H1 (cell line): Measurements from ENCODE around the gene IVL.

Experiments
- BCL11A ChIP-seq, 2 experiments: IDR thresholded peaks; one replicate each; pipeline ENCODE4 v1.6.1; 2011; ENCODE audit warnings: low read depth in 2 of 2, low read length in 2 of 2, mild to moderate bottlenecking in 2 of 2
- CHD1 ChIP-seq: IDR thresholded peaks from 2 replicates; pipeline ENCODE4 v1.6.1; 2012; ENCODE audit warnings: low read depth, low read length, improper control_type of control experiment
- CREB1 ChIP-seq: IDR thresholded peaks from 2 replicates; pipeline ENCODE4 v1.6.1; 2012; ENCODE audit warnings: inconsistent platforms
- CTCF ChIP-seq, 3 experiments: IDR thresholded peaks; 1 replicate in 2 of 3; 2 replicates in 1 of 3; pipeline versions ENCODE4 v1.5.1 to v1.6.1; 2011; ENCODE audit warnings: low read length in 3 of 3, mild to moderate bottlenecking in 3 of 3, inconsistent platforms in 2 of 3, low read depth in 1 of 3, moderate library complexity in 1 of 3; ENCODE audit not compliant: insufficient read depth in 1 of 3; ENCODE audit errors: control extremely low read depth in 1 of 3
- EGR1 ChIP-seq: IDR thresholded peaks from 2 replicates; pipeline ENCODE4 v1.6.1; 2011; ENCODE audit warnings: low read depth, low read length, borderline replicate concordance
- EZH2 ChIP-seq: fragments of 200-600 bp; sonication (generic); IDR thresholded peaks from 2 replicates; pipeline ENCODE4 v1.7.1; 2012; ENCODE audit warnings: low read depth, mild to moderate bottlenecking, moderate library complexity, low read length, inconsistent platforms; ENCODE audit not compliant: severe bottlenecking
- GABPA ChIP-seq: IDR thresholded peaks from 2 replicates; pipeline ENCODE4 v1.6.1; 2011; ENCODE audit warnings: mild to moderate bottlenecking, low read length, moderate library complexity, borderline replicate concordance; ENCODE audit not compliant: insufficient read depth
- JUN ChIP-seq: IDR thresholded peaks from 2 replicates; pipeline ENCODE4 v1.6.1; 2011; ENCODE audit warnings: low read depth, mild to moderate bottlenecking, improper control_type of control experiment, low read length
- POLR2A ChIP-seq, 2 experiments: IDR thresholded peaks; 1 replicate in 1 of 2; 2 replicates in 1 of 2; pipeline ENCODE4 v1.6.1; 2011; ENCODE audit warnings: low read depth in 2 of 2, low read length in 2 of 2, mild to moderate bottlenecking in 2 of 2; ENCODE audit errors: control extremely low read depth in 1 of 2
- POLR2AphosphoS5 ChIP-seq: IDR thresholded peaks from 2 replicates; pipeline ENCODE4 v1.6.1; 2011; ENCODE audit warnings: low read depth, low read length
- RFX5 ChIP-seq: IDR thresholded peaks from 2 replicates; pipeline ENCODE4 v1.6.1; 2011; ENCODE audit warnings: low read depth, low read length, improper control_type of control experiment, borderline replicate concordance
- SP1 ChIP-seq: IDR thresholded peaks from 2 replicates; pipeline ENCODE4 v1.6.1; 2011; ENCODE audit warnings: low read depth, low read length
- TAF1 ChIP-seq: IDR thresholded peaks from 2 replicates; pipeline ENCODE4 v1.6.1; 2011; ENCODE audit warnings: mild to moderate bottlenecking, low read depth, low read length
- TCF12 ChIP-seq: IDR thresholded peaks from 2 replicates; pipeline ENCODE4 v1.6.1; 2011; ENCODE audit warnings: low read depth, mild to moderate bottlenecking, low read length

GRCh38 chr1:152880316-152880715 lies 28.0 kb upstream of the IVL start:
- no peak for TF ChIP-seq CHD1
- no peak for TF ChIP-seq TAF1
- TF ChIP-seq CTCF (IDR thresholded peaks at IDR 0.05; ENCODE audit: control extremely low read depth in 1 of 3, insufficient read depth in 1 of 3, low read depth in 1 of 3, low read length in 3 of 3), result no peak
- TF ChIP-seq JUN, result no peak
- TF ChIP-seq GABPA, result no peak
- no peak for TF ChIP-seq TCF12
- no peak for TF ChIP-seq CREB1
- no peak for TF ChIP-seq BCL11A (IDR thresholded peaks at IDR 0.05; ENCODE audit: low read depth in 2 of 2, low read length in 2 of 2)
- no peak for TF ChIP-seq SP1
- no peak for TF ChIP-seq EGR1
- TF ChIP-seq POLR2A (IDR thresholded peaks at IDR 0.05; ENCODE audit: control extremely low read depth in 1 of 2, low read depth in 2 of 2, low read length in 2 of 2), result no peak
- TF ChIP-seq EZH2, result no peak
- no peak for TF ChIP-seq POLR2AphosphoS5
- TF ChIP-seq RFX5, result no peak
